ENCODE measurements around the gene FBXO40.
"Not testable (repeated sequence)": the region's sequence is repeated elsewhere in the genome, so short reads cannot be mapped to it uniquely, and the experiment has no call there.

The FBXO40 gene

GRCh38 chr3:121592856-121593702 is at the start of gene FBXO40:
Gene FBXO40 (plus strand): TSS chr3:121593379. CDS start chr3:121620576, 27,197 bp downstream.
- DNase-seq = no peak

GRCh38 chr3:121545049-121545573 is 48.1 kb upstream of the FBXO40 start:
- peak; percentile 50 for DNase-seq

- DNase-seq = peak; percentile 97
These were observed 47.4 kb upstream of the FBXO40 start, which contains the start of gene POLQ for GRCh38 chr3:121545574-121546455. Gene POLQ (minus strand): TSS chr3:121545988. CDS start chr3:121545877, 111 bp downstream.

- no peak for DNase-seq
These were observed 40.8 kb upstream of the FBXO40 start for GRCh38 chr3:121552379-121552778.

GRCh38 chr3:121552797-121553196 is 40.4 kb upstream of the FBXO40 start:
- no peak for DNase-seq

- no peak for DNase-seq
These were observed 35.7 kb upstream of the FBXO40 start for GRCh38 chr3:121557426-121557934.

- no peak for DNase-seq
These were observed 31.0 kb upstream of the FBXO40 start for GRCh38 chr3:121562148-121562547.

- no peak for DNase-seq
These were observed 26.4 kb upstream of the FBXO40 start for GRCh38 chr3:121566773-121567172.

- no peak for DNase-seq
These were observed 25.5 kb upstream of the FBXO40 start, which contains the start of gene ARGFX for GRCh38 chr3:121567649-121568048. Gene ARGFX (plus strand): TSS chr3:121567949. CDS start chr3:121570714, 2,765 bp downstream.

- DNase-seq = peak; percentile 70
These were observed 18.7 kb upstream of the FBXO40 start for GRCh38 chr3:121574449-121574848.

- DNase-seq = no peak
These were observed 11.5 kb upstream of the FBXO40 start for GRCh38 chr3:121581691-121582090.

- no peak for DNase-seq
These were observed 8.8 kb upstream of the FBXO40 start for GRCh38 chr3:121584418-121584817.

- not testable (repeated sequence) for DNase-seq
These were observed 627 bp downstream of the FBXO40 start for GRCh38 chr3:121593806-121594205.

- DNase-seq = no peak
These were observed 1.7 kb downstream of the FBXO40 start for GRCh38 chr3:121594850-121595249.

GRCh38 chr3:121595765-121596406 is 2.7 kb downstream of the FBXO40 start:
- DNase-seq = no peak

GRCh38 chr3:121598564-121598963 is 5.4 kb downstream of the FBXO40 start:
- no peak for DNase-seq

GRCh38 chr3:121599900-121600299 is 6.7 kb downstream of the FBXO40 start:
- not testable (repeated sequence) for DNase-seq

GRCh38 chr3:121601212-121601812 is 8.1 kb downstream of the FBXO40 start:
- DNase-seq = no peak

GRCh38 chr3:121604759-121605158 is 11.6 kb downstream of the FBXO40 start:
- no peak for DNase-seq

- peak; percentile 39 for DNase-seq
These were observed 12.9 kb downstream of the FBXO40 start for GRCh38 chr3:121606106-121606505.

- DNase-seq = no peak
These were observed 26.5 kb downstream of the FBXO40 start for GRCh38 chr3:121619691-121620090.

- no peak for DNase-seq
These were observed 28.3 kb downstream of the FBXO40 start for GRCh38 chr3:121621491-121621890.

Measured in hematopoietic multipotent progenitor cell treated with erythropoietin and hydrocortisone succinate and interleukin-3 and kit ligand, for 8 days (in vitro differentiated cells).